Activated T-helper 2 cell treated with anti-CD3 and anti-CD28 coated beads, Interferon-gamma antibody, Interleukin-2, Interleukin-4, amounts not matched to agents 10 μg/mL and 5 μg/mL and 100 μg/mL, durations not matched to agents 14 hours and 24 hours and 36 hours (primary cell): ENCODE results near the gene UBAC1. TPM values are rescaled to one million over a fixed set of nuclear protein-coding genes. Genes with fewer than 3 reads are reported as not detected.
"Not testable (repeated sequence)": the region's sequence is repeated elsewhere in the genome, so short reads cannot be mapped to it uniquely, and the experiment has no call there.

Experiments used
- DNase-seq: peaks from one replicate; pipeline ENCODE4 v3.0.0; 2021; ENCODE audit warnings: low spot score
- H3K27ac Mint-ChIP-seq: one replicate; pipeline ENCODE4 v1.8.0; 2021; ENCODE audit warnings: mixed read lengths
- H3K27me3 Mint-ChIP-seq: one replicate; pipeline ENCODE4 v1.8.0; 2021; ENCODE audit warnings: low read depth, mixed read lengths
- H3K36me3 Mint-ChIP-seq: one replicate; pipeline ENCODE4 v1.8.0; 2021; ENCODE audit warnings: low read depth, mixed read lengths
- H3K4me1 Mint-ChIP-seq: one replicate; pipeline ENCODE4 v1.8.0; 2021; ENCODE audit warnings: low read depth, mixed read lengths
- H3K4me3 Mint-ChIP-seq: one replicate; pipeline ENCODE4 v1.8.0; 2021; ENCODE audit warnings: low read depth, mild to moderate bottlenecking, moderate library complexity, mixed read lengths
- H3K9me3 Mint-ChIP-seq: one replicate; pipeline ENCODE4 v1.8.0; 2021; ENCODE audit warnings: mixed read lengths
- intact Hi-C: fragments of 100-400 bp; cut with micrococcal nuclease; formaldehyde crosslinking; loops from one replicate; pipeline ENCODE4 v1.15.1; 2023
- total RNA-seq: library from RNA; stranded (reverse); gene quantifications from 2 replicates; pipeline ENCODE4 v1.2.3, GENCODE V29; 2022

Gene UBAC1
- total RNA-seq, 1 donor from 2014 or later, result 47.2 TPM

GRCh38 chr9:135921749-135922310 lies 39.3 kb downstream of the UBAC1 start:
- no peaks in the 10 kb centered on the region for H3K27me3 Mint-ChIP-seq
- no peak for DNase-seq
- H3K4me3 Mint-ChIP-seq, result no peak overlapping the region
- peaks cover 18% of the 10 kb centered on the region for H3K9me3 Mint-ChIP-seq
- H3K27ac Mint-ChIP-seq, result no peak overlapping the region
- peaks cover 41% of the 10 kb centered on the region for H3K36me3 Mint-ChIP-seq
- peaks cover 21% of the 10 kb centered on the region for H3K4me1 Mint-ChIP-seq
- intact Hi-C loops, result loop anchor here (10.0 kb wide), 1 partner anchor 57 kb away; no protein-coding TSS in a partner anchor

GRCh38 chr9:135920973-135921585 lies 40.1 kb downstream of the UBAC1 start:
- Mint-ChIP-seq H3K27me3 (no peaks in the 10 kb centered on the region), H3K27ac (no peak overlapping the region), H3K9me3 (peaks cover 26% of the 10 kb centered on the region), H3K4me3 (no peak overlapping the region), H3K36me3 (peaks cover 44% of the 10 kb centered on the region), H3K4me1 (peaks cover 17% of the 10 kb centered on the region)
- intact Hi-C loops, result loop anchor here (10.0 kb wide), 1 partner anchor 56 kb away; no protein-coding TSS in a partner anchor
- no peak for DNase-seq

GRCh38 chr9:135920256-135920930 lies 40.8 kb downstream of the UBAC1 start:
- Mint-ChIP-seq H3K27ac (no peak overlapping the region), H3K4me3 (no peak overlapping the region), H3K4me1 (peaks cover 11% of the 10 kb centered on the region), H3K27me3 (no peaks in the 10 kb centered on the region), H3K36me3 (peaks cover 44% of the 10 kb centered on the region), H3K9me3 (peaks cover 32% of the 10 kb centered on the region)
- DNase-seq, result no peak
- intact Hi-C loops, result loop anchor here (10.0 kb wide), 1 partner anchor 56 kb away; no protein-coding TSS in a partner anchor

DNA sequence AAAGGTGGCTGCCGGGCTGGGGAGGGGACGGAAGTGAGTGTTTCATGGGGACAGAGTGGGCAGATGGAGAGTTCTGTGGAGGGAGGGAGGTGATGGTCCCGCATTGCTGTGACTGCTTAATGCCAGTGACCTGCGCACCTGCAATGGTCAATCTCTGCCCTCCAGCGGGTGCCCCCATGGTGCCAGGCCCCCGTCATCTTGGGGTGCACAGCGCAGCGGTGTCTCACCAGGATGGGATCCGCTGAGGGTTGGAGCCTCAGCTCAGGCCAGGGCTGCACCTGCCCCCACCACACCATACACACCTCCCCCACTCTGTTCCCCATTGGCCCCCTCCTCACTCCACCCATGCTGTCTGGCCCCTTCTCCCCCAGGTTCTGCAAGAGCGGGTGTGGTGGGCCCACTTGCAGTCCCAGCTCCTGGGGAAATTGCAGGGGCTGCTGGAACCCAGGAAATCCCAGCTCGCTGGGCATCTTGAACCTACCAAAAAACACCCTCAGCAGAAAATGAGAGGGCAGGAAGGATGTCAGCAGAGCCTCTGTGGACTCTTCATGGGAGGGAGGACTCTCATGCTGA lies 41.8 kb downstream of the UBAC1 start:
- Mint-ChIP-seq H3K4me3 (no peak overlapping the region), H3K4me1 (peaks cover 1% of the 10 kb centered on the region), H3K9me3 (peaks cover 42% of the 10 kb centered on the region), H3K36me3 (peaks cover 46% of the 10 kb centered on the region), H3K27me3 (no peaks in the 10 kb centered on the region), H3K27ac (no peak overlapping the region)
- no peak for DNase-seq
- intact Hi-C loops, result no loop called here

DNA sequence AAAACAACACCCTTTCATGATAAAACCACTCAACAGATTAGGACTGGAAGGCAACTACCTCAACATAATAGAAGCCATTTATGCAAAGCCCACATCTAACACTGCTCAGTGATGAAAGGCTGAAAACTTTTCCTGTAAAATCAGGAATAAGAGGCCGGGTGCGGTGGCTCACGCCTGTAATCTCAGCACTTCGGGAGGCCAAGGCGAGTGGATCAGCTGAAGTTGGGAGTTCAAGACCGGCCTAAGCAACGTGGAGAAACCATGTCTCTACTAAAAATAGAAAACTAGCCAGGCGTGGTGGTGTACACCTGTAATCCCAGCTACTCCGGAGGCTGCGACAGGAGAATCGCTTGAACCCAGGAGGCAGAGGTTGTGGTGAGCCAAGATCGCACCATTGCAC lies 44.9 kb downstream of the UBAC1 start:
- H3K4me1 Mint-ChIP-seq, H3K27ac Mint-ChIP-seq, DNase-seq, intact Hi-C loops, H3K27me3 Mint-ChIP-seq, H3K4me3 Mint-ChIP-seq: not testable (repeated sequence)
- Mint-ChIP-seq H3K9me3 (peaks cover 56% of the 10 kb centered on the region), H3K36me3 (peaks cover 71% of the 10 kb centered on the region)

DNA sequence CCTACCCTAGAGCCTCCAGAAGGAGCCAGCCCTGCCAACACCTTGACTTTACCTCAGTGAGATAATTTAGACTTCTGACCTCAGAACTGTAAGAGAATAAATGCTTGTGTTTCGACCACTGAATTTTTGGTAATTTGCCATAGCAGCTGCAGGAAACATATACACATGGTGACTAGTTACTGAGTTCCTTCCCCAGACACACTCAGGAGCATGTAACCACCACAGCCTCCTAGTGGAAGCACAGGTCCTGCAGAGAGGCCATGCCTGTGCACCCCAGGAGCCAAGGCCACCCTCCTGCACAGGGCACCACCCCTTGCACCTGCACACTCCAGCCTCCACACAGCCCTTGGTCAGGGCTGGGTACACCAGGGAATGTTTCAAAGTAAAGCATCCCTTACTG lies 46.3 kb downstream of the UBAC1 start:
- intact Hi-C loops, result no loop called here
- H3K36me3 Mint-ChIP-seq, result peaks cover 84% of the 10 kb centered on the region
- no peak overlapping the region for H3K27ac Mint-ChIP-seq
- no peak overlapping the region for H3K4me3 Mint-ChIP-seq
- H3K4me1 Mint-ChIP-seq, result peaks cover 10% of the 10 kb centered on the region
- no peak for DNase-seq
- H3K9me3 Mint-ChIP-seq, result peaks cover 59% of the 10 kb centered on the region
- no peaks in the 10 kb centered on the region for H3K27me3 Mint-ChIP-seq

DNA sequence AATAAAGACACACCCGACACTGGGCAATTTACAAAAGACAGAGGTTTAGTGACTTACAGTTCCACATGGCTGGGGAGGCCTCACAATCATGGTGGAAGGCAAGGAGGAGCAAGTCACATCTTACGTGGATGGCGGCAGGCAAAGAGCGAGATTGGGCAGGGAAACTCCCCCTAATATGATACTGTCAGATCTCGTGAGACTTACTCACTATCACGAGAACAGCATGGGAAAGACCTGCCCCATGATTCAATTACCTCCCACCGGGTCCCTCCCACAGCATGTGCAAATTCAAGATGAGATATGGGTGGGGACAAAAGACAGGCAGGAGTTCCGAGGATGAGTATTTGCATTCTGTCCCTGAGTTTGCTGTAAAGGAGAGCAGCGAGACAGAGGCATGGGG lies 49.9 kb downstream of the UBAC1 start:
- H3K27ac Mint-ChIP-seq, intact Hi-C loops, DNase-seq, H3K4me3 Mint-ChIP-seq, H3K27me3 Mint-ChIP-seq: not testable (repeated sequence)
- Mint-ChIP-seq H3K36me3 (peaks cover 75% of the 10 kb centered on the region), H3K9me3 (peaks cover 35% of the 10 kb centered on the region), H3K4me1 (peaks cover 24% of the 10 kb centered on the region)

DNA sequence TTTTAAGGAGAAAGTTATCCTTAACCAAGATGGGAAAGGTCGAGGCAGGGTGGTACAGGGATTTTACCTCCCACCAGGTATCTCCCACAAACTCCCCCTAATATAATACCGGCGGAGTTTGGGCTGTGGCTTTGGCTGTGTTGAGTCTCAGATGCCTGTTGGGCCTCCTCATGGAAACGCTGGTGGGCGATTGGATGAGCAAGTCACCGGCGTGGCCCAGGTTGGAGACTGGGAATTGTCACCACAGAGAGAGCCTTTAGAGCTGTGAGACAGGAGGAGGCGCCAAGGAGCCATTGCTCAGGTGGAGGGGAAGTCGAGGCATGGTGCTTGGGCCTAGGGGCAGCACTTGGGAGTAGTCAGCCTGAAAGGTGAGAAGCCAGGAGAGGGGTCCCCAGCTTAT lies 50.4 kb downstream of the UBAC1 start:
- H3K4me3 Mint-ChIP-seq, result no peak overlapping the region
- H3K27me3 Mint-ChIP-seq, result no peaks in the 10 kb centered on the region
- no peak for DNase-seq
- intact Hi-C loops, result no loop called here
- H3K27ac Mint-ChIP-seq, result no peak overlapping the region
- peaks cover 31% of the 10 kb centered on the region for H3K9me3 Mint-ChIP-seq
- peaks cover 75% of the 10 kb centered on the region for H3K36me3 Mint-ChIP-seq
- peaks cover 28% of the 10 kb centered on the region for H3K4me1 Mint-ChIP-seq

DNA sequence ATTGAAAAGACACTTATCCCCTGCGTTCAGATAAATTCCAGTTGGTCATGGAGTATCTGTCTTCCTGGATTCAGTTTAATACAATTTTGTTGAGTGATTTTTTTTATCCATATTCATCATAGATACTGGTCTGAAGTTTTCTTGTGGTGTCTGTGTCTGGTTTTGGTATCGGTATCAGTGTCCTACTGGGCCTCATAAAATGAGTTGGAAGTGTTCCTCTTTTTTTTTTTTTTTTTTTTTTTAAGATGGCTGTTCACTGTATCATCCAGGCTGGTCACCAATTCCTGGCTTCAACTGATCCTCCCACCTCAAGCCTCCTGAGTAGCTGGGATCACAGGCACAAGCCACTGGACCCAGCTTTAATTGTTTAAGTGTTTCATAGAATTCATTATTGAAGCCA lies 51.0 kb downstream of the UBAC1 start:
- intact Hi-C loops, result no loop called here
- H3K4me1 Mint-ChIP-seq, result peaks cover 34% of the 10 kb centered on the region
- peak overlapping the region; percentile 8 for H3K4me3 Mint-ChIP-seq
- no peak for DNase-seq
- H3K9me3 Mint-ChIP-seq, result peaks cover 25% of the 10 kb centered on the region
- no peaks in the 10 kb centered on the region for H3K27me3 Mint-ChIP-seq
- H3K36me3 Mint-ChIP-seq, result peaks cover 75% of the 10 kb centered on the region
- no peak overlapping the region for H3K27ac Mint-ChIP-seq

- peaks cover 75% of the 10 kb centered on the region for H3K36me3 Mint-ChIP-seq
- DNase-seq, result no peak
- intact Hi-C loops, result loop anchor here (10.0 kb wide), 1 partner anchor 335 kb away; the partner anchor contains the start of gene QSOX2
- H3K4me3 Mint-ChIP-seq, result peak overlapping the region; percentile 78
- peaks cover 17% of the 10 kb centered on the region for H3K9me3 Mint-ChIP-seq
- H3K4me1 Mint-ChIP-seq, result peaks cover 38% of the 10 kb centered on the region
- no peaks in the 10 kb centered on the region for H3K27me3 Mint-ChIP-seq
- H3K27ac Mint-ChIP-seq, result no peak overlapping the region
Measured at GRCh38 chr9:135909371-135909770, 51.8 kb downstream of the UBAC1 start.

DNA sequence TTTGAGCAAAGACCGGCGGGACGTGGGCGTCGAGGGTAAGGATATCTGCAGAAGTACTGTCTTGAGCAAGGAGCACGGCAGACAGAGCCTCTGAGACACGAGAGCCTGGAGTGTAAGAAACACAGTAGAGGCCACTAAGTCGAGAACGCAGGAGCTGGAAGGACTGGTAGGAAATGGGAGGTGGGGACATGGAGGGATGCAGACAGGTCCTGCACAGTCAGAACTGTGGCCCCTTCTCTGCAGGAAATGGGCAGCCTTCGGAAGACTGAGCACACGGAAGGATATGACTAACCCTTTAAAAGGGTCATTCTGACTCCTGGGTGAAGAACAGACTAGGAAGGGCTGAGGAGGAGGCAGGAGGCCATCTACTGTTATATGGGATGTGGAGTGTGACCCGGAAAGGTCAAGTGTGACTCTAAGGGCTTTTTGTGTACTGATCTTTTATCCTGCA lies 52.4 kb downstream of the UBAC1 start:
- DNase-seq, result no peak
- intact Hi-C loops, result loop anchor here (10.0 kb wide), 1 partner anchor 336 kb away; the partner anchor contains the start of gene QSOX2
- Mint-ChIP-seq H3K4me1 (peaks cover 38% of the 10 kb centered on the region), H3K4me3 (peak overlapping the region; percentile 78), H3K27me3 (no peaks in the 10 kb centered on the region), H3K36me3 (peaks cover 71% of the 10 kb centered on the region), H3K9me3 (peaks cover 14% of the 10 kb centered on the region), H3K27ac (peak overlapping the region; percentile 46)

DNA sequence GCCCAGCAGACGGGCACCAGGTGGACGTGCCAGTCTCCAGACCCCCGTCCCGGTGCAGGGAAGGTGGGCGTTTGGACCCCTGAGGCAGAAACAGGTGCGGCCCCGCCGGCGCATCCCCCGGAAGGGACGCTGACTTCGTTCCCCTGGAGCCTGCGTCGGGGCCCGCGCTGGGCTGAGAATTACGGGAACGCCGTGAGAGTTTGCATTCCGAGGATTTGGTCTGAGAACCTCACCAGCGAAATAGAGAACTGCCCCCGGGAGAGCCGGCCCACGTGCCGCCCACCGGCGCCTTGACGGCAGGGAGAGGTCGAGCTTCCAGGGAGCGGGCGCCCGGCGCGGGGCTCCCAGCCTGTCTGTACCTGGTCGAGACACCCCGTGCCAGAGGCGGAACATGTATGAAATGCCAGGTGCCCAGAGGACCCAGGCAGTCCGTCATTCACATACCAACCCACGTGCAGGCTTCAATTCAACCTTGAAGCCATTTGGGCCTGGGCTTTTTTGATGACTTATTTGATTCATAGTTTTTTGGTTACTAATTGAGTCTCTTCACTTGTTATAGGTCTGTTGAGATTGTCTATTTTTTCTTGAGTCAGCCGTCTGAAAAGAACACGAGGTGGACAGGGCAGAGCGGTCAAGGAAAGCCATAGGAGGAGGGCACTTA lies 53.0 kb downstream of the UBAC1 start:
- Mint-ChIP-seq H3K4me3 (peak overlapping the region; percentile 78), H3K27me3 (no peaks in the 10 kb centered on the region), H3K9me3 (peaks cover 10% of the 10 kb centered on the region), H3K4me1 (peaks cover 39% of the 10 kb centered on the region), H3K36me3 (peaks cover 71% of the 10 kb centered on the region), H3K27ac (peak overlapping the region; percentile 46)
- intact Hi-C loops, result loop anchor here (10.0 kb wide), 1 partner anchor 337 kb away; the partner anchor contains the start of gene QSOX2
- DNase-seq, result no peak
